Stimulated activated CD4-positive, alpha-beta T cell treated with anti-CD3 and anti-CD28 coated beads, Interleukin-4, amount 100 ng/mL, for 1 hour (primary cell): Measurements from ENCODE around the gene PTX4.
A peak's percentile ranks its signal among the peaks of the same experiment; 100 is the strongest.

Experiments
- DNase-seq: peaks from one replicate; pipeline ENCODE4 v3.0.0-alpha.2; 2020

PTX4 gene, protein sequence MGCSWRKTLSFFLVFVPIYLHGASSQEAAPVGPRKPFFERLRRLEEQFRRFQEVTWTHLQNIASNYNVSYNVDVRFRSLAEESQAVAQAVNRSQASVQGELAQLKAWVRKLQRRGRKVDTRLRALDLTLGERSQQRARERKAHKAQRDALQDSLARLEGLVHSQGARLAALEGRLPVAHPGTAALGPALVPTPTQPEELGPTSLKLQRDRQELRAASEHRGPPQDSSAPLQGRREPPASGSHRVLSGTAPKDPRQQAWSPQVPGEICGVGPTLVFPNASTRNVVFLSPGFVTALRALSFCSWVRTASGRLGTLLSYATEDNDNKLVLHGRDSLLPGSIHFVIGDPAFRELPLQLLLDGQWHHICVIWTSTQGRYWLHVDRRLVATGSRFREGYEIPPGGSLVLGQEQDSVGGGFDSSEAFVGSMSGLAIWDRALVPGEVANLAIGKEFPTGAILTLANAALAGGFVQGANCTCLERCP

GRCh38 chr16:1488619-1489018, at the start of gene PTX4:
Gene PTX4, minus strand, starts transcription at chr16:1488944. Its CDS starts 35 bp downstream, at chr16:1488909.
- DNase-seq, result no peak

GRCh38 chr16:1537763-1538289, 49.1 kb upstream of the PTX4 start:
- DNase-seq, result peak; percentile 46

DNA sequence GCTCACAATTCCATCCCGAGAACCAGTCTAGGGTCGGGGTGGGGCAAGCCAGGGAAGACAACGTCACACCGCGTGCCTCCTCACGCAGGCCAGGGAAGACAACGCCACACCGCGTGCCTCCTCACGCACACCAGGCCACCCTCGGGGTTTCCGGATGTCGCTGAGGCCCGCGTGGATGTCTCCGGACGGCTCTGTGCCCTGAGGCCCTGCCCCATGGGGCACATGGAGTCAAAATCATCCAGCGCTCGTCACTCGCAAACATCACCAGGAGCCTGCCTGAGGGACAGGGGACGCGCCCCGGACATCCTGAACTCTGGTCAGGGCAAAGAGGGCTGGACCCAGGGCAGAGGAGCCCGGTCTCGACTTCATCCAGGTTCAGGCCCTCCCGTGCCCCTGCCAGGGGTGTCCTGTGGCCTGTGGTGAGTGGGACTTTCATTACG, 48.4 kb upstream of the PTX4 start:
- no peak for DNase-seq

DNA sequence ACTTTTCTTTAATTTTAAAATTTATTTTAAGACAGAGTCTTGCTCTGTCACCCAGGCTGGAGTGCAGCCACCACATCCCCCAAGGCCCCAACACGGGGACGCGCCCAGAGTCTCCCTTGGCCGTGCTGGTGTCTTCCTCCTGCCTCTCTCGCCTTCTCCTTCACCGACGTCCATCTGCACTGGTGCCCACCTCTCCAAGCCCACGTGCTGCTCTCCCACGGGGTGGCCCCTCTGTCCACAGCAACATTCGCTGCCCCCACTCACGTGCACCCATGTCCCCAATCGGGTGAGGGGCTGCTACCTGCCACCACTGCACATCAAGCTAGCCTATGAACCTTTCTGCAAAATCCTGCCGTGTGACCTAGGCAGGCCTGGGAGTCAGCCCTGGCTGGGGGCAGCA, 47.9 kb upstream of the PTX4 start:
- no peak for DNase-seq

DNA sequence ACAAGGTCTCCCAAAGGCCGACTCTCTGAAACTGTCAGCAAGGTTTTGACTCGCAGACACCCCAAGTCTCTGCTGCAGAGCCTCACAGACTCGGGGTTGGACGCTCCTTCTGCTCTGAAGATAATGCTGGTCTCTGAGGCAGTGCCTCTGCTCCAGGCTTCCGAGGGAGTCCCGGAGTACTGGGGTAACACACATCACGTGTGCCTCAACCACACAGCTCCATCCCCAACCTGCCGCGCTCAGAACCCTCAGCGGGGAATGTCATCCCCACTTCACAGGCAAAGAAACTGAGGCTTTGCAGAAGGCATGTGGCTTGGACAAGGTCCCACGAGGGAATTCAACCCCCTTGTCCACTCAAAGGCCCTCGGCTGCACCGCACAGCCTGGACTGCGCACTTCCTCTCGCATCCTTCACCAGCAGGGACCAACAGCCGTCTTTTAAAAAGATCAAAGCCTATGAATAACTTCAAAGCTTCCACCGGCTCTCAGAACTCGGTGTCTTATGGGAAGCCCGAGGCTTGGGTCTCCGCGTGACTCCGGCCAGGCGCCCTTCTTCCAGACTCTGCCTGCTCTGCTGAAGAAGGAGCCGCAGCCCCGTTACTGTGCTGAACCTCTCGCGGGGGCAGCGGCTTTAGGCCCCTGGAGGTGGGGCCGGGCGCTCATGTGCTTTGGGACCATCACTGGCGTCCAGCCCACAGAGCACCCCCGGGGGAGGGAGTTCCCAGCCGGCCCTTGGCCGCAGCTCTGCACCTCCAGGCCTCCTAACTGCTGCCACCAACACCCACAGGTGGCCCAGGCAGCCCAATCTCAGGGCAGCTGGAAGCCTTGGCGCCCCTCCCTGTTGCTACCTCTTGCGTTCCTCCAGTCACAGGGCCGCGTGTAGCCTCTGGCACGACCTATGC, 46.9 kb upstream of the PTX4 start:
- no peak for DNase-seq

DNA sequence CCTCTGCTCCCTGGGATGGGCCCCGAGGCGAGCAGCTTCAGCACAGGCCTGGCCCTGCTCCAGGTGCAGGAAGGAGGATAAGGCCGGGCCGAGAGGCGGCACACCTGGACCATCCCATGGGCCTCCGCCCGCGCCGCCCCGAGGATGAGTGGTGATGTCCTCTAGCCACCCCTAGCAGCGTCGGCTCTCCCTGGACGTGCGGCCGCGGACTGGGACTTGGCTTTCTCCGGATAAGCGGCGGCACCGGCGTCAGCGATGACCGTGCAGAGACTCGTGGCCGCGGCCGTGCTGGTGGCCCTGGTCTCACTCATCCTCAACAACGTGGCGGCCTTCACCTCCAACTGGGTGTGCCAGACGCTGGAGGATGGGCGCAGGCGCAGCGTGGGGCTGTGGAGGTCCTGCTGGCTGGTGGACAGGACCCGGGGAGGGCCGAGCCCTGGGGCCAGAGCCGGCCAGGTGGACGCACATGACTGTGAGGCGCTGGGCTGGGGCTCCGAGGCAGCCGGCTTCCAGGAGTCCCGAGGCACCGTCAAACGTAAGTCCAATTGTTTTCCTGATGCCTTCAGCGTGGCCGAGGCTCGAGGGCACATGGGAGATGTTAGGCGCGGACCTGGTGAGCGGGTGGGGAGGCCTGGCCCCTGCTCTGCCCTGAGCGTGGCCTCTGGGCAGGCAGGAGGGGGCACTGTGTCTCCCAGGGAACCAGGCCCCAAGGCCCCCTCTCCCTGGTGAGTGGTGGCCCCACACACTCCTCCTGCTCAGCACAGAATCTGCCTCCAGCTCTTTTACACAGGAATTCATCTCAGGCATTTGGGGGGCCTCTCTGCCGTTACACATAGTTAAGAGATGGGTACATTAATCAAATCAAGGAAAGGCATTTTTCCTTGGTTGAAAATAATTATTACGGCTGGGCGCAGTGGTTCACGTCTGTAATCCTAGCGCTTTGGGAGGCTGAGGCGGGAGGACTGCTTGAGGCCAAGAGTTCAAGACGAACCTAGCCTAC, 45.6 kb upstream of the PTX4 start:
- peak; percentile 42 for DNase-seq

DNA sequence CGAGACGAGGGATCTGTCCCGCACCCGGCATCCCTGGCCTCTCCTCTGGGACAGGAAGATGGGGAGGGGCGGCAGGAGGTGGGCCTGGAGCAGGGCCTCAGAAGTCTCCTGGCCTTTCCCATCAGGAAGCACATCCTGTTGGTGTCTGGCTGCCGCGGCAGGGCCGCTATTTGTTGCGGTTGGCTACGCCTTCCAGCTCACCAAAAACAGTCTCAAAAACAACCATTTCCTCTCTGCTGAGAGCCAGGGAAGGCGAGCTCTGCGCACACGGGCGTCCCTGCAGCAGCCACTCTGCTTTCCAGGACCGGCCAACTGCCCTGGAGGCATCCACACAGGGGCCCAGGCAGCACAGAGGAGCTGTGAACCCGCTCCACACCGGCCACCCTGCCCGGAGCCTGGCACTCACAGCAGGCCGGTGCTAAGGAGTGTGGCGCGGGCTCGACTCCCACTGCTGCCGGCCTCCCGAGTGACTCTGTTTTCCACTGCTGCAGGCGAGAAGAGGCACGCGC, 44.8 kb upstream of the PTX4 start, which contains the start of gene TMEM204:
TMEM204 (plus strand) TSS at position 224 of the 509 bp plus-strand sequence. CDS start 610 bp downstream, outside the sequence.
- DNase-seq, result peak; percentile 34

DNA sequence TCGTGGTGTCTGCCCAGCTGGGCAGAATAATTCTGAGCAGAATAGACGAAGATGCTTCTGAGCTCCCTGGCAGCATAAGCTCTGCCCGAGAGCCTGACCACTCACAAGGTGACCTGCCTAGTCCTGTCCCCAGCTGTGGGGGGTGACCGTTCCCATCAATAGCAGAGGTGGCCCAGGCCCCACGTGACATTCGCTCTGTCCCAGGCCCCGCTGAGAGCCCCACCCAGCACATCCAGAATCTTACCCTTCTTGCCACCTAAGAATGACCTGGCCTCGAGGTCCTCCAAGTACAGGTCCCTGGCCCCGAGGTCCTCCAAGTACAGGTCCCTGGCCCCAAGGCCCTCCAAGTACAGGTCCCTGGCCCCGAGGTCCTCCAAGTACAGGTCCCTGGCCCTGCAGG, 44.0 kb upstream of the PTX4 start:
- no peak for DNase-seq

- no peak for DNase-seq
These were observed 43.5 kb upstream of the PTX4 start for GRCh38 chr16:1532081-1532760.

DNA sequence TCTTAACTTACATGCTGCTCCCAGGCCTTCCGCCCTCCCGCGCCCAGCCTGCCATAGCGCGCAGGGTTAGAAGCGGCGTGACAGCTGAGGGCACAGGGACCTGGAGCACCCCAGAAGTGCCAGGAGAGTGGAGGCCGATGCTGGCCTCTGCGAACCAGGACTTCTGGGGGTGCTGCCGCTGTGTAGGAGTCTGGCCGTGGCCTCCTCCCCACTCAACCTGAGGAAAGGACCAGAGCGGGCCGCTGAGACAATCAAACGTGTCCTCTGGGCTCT, 42.8 kb upstream of the PTX4 start:
- no peak for DNase-seq

DNA sequence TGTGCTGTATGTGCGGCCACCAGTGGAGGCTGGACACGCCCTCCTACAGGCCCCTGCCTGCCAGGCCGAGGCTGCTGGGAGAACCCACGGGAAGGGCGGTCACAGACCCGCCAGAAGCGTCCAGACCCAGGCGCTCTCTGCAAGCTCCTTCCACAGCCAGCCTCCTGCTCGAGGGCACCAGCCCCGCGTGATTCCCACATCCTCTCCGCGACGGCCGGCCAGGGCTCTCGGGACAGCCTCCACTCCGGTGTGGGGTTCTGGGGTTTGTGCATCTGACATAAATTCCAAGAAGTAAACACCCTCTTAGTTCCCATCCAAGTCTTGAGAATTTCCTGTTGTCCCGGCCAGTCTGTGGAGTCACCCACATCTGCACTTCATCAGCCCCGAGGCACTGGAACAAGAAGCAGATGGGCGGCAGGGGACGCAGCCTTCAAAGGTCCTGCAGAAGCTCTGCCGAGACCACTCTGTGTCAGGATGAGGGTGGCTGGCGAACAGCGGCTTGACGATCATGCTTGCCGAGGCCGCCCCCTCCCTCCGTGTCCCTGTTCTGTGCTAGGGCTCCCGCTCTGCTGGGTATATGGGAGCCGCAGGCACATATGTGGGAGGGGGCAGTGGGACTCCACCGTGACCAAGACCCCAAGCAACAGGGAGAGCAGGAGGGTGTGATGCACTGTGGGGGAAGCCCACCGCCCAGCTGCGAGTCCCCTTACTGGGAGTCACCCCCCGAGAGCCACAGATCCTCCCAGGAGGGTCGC, 42.3 kb upstream of the PTX4 start:
- DNase-seq, result no peak

DNA sequence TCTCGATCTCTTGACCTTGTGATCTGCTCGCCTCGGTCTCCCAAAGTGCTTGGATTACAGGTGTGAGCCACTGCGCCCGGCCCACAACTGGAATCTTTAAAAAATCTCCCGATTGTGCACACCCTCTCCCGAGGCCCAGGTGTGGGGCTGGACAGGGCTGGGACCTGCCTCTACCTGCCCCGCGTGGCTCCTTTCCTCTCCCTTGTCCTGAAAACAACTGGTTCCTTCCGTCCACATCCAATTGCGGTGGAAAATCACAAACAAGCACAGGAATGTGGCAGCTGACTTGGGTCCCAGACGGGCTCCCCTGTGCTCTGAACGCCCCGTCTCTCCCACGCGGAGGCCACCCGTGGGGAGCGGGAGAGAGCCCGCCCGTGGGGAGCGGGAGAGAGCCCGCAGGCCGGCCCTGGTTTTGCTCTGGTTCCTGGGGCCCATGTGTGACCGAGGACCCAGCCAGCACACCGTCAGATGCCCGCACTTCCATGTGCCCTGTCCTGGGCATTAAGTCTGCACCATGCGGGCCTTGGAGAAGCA, 41.7 kb upstream of the PTX4 start:
- DNase-seq, result no peak

DNA sequence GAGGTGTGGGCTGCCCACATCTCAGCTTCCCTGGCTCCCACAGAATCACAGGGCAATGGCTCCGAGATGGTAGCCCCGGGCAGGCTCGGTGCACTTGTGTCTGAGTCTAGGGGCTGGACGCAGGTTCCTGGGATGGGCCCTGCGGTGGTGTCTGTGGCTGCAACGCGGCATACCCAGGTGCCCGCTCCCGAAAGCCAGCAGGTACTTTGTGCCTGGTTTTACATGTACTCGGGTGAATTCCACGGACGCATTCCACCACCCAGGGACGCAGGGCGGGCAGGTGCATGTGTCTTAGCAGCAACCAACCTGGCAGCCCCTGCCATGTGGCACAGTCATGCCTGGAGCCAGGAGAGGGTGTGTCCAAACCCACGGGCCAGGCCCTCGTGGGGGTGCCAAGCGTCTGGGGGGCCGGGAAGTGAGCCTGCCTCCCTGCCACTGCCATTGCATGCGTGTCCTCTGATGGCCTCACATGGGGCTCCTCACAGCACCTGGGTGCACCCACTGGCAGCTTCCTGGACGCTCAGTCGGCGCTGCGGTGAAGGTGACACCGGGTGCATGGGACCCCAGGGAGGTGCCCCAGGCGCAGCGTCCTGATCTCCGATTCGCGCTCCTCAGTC, 40.3 kb upstream of the PTX4 start:
- DNase-seq, result no peak

GRCh38 chr16:1527836-1528811, 39.4 kb upstream of the PTX4 start:
- no peak for DNase-seq

DNA sequence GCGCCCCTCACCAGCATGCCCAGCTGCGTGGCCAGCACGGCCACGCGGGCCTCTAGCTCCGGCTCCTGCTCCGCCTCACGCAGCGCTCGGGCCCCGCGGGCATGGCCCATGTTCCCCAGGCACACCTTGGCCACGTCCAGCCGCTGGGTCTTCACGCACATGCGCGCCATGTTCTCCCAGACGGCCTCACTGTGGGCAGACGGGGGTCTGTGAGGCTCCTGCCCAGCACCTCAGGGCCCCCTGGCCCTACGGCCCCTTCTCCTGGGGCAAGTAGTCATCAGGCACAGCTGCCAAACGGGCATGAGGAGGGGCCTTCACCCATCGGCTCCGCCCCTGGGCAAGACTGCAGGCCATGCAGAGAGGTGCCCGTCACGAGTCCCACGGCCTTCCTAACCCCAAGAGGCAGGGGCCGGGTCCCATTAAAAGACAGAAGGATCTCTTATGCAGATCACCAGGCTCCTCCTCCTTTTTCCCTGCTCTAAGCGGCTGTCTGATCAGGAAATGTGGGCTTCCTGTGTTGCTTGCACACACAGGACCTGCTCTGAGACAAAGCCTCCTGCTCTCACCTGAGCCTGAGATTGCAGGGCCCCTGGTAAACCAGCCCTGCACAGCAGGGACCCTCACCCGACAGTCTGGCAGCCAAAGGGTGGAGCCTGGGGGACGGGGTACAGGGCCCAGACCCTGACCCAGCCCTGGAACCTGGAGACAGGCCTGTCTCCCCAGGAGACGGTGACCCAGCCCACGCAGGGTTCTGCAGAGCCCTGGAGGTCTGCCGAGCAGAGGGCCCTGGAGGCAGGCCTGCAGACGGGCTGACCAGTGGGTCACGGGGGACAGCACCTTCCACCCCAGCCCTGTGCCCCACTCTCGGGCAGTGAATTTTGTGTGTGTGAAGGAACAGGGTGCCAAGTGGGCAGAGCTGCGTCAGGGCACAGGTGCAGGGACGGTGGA, 38.1 kb upstream of the PTX4 start:
- DNase-seq, result no peak

DNA sequence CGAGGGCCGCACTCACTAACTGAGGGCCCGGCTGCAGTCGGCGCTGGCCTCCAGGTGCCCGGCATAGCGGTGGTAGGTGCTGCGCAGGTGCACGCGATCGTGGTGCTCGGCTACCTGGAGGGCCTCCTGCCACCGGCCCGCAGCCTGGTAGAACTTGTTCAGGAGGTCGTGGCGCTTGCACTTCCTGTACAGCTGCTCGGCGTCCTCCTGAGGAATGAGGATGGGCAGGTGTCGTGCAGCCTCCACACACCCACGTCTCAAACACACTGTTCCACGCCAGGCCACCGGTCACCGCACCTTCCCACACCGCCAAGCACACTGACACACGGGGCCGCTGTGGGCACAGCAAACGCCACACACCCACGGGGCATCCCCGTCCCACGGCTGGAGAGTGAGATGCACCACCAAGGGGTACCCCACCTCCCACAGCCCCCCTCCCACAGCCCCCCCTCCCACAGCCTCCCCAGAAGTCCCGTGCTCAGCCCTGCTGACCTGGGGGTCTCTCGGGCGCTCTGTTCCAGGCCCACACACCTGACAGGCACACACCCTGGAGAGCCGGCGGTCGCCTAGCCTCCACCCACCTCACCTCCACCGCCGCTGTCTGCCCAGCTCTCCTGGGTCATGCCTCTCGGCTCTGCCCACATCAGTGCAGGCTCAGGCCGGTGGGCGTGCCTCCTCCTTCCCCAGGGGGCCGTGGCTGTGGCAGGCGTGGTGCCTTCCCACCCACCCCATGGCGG, 37.3 kb upstream of the PTX4 start:
- DNase-seq, result no peak

DNA sequence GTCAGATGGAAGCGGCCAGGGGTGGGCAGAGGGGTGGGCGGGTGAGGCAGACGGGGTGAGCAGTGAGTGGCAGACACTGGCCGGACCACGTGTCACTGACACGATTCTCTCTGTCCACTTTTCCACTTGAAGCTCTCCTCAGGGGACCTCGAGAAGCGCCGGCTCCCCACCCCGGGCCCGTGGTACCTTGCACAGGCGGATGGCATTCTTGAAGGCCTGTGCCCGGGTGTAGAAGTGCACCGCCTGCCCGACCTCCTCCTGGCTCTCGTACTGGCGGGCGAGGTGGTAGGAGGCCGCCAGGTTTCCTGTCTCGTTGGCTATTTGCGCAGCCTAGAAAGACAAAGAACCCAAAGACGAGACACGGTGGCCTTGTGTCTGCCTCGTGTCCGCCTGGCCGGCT, 35.6 kb upstream of the PTX4 start:
- DNase-seq, result no peak
